SK-N-SH (cell line): ENCODE results near the gene ATP7B. TPM values are rescaled to one million over a fixed set of nuclear protein-coding genes. Genes with fewer than 3 reads are reported as not detected.

ENCODE experiments used
- CTCF ChIA-PET: fragments of 300-600, 350-600 bp; formaldehyde crosslinking; extraction: SDS; loops from one replicate; lab custom pipeline; 2021; lab: Yijun Ruan, JAX
- POLR2A ChIA-PET: fragments of 350-600 bp; sonication (Branson Sonifier 250); formaldehyde crosslinking; extraction: SDS; loops from one replicate; lab custom pipeline; 2020; ENCODE audit warnings: antibody characterized with exemption, inconsistent platforms; lab: Yijun Ruan, JAX
- DNase-seq: peaks from one replicate; pipeline ENCODE4 v3.0.0; 2012
- H2AFZ ChIP-seq: fragments of 200-600 bp; sonication (generic); 2 replicates; pipeline ENCODE4 v1.8.1; 2016; ENCODE audit warnings: antibody characterized with exemption, mild to moderate bottlenecking, low read depth
- H3F3A ChIP-seq: fragments of 200-600 bp; sonication (generic); replicated peaks from 2 replicates; pipeline ENCODE3; 2016; ENCODE audit warnings: antibody characterized with exemption, mild to moderate bottlenecking; ENCODE audit not compliant: insufficient read depth
- H3K27ac ChIP-seq, 2 experiments: fragments of 200-500 bp in 1 of 2; fragments of 200-600 bp in 1 of 2; sonication (Bioruptor generic) in 1 of 2; sonication (generic), shearing (Covaris generic) in 1 of 2; 2 replicates each; pipeline versions ENCODE4 v1.5.1 to v1.6.1; 2014 to 2016; ENCODE audit warnings: low read depth in 2 of 2, inconsistent platforms in 1 of 2, low read length in 1 of 2, mild to moderate bottlenecking in 1 of 2, mixed read lengths in 1 of 2
- H3K27me3 ChIP-seq: fragments of 200-600 bp; sonication (generic), shearing (Covaris generic); 2 replicates; pipeline ENCODE4 v1.6.1; 2016; ENCODE audit warnings: mixed run types; ENCODE audit not compliant: insufficient read depth
- H3K36me3 ChIP-seq, 2 experiments: fragments of 200-500 bp in 1 of 2; fragments of 200-600 bp in 1 of 2; sonication (Bioruptor generic) in 1 of 2; sonication (generic) in 1 of 2; replicated peaks in 1 of 2; 2 replicates each; pipeline versions ENCODE3 to v1.5.1; 2014 to 2016; ENCODE audit warnings: low read length in 1 of 2, mild to moderate bottlenecking in 1 of 2; ENCODE audit not compliant: insufficient read depth in 2 of 2, control insufficient read depth in 1 of 2
- H3K4me1 ChIP-seq, 2 experiments: fragments of 200-500 bp in 1 of 2; fragments of 200-600 bp in 1 of 2; sonication (Bioruptor generic) in 1 of 2; sonication (generic), shearing (Covaris generic) in 1 of 2; 2 replicates each; pipeline versions ENCODE4 v1.5.1 to v1.6.1; 2014 to 2016; ENCODE audit warnings: low read depth in 1 of 2, low read length in 1 of 2, mixed run types in 1 of 2; ENCODE audit not compliant: insufficient read depth in 2 of 2, control insufficient read depth in 1 of 2
- H3K4me2 ChIP-seq: fragments of 200-600 bp; sonication (generic), shearing (Covaris generic); 2 replicates; pipeline ENCODE4 v1.6.1; 2017; ENCODE audit warnings: mixed run types
- H3K4me3 ChIP-seq, 2 experiments: fragments of 200-500 bp in 1 of 2; fragments of 200-600 bp in 1 of 2; sonication (Bioruptor generic) in 1 of 2; sonication (generic), shearing (Covaris generic) in 1 of 2; 2 replicates each; pipeline versions ENCODE4 v1.5.1 to v1.8.1; 2014 to 2016; ENCODE audit warnings: low read depth in 2 of 2, inconsistent platforms in 1 of 2, low read length in 1 of 2, mild to moderate bottlenecking in 1 of 2, mixed read lengths in 1 of 2, moderate library complexity in 1 of 2
- H3K79me2 ChIP-seq: fragments of 200-600 bp; sonication (generic); 2 replicates; pipeline ENCODE4 v1.8.1; 2017; ENCODE audit warnings: mild to moderate bottlenecking; ENCODE audit not compliant: insufficient read depth
- H3K9ac ChIP-seq: fragments of 200-600 bp; sonication (generic); 2 replicates; pipeline ENCODE4 v1.6.1; 2017; ENCODE audit warnings: mixed run types
- H3K9me2 ChIP-seq: fragments of 200-600 bp; sonication (generic); 2 replicates; pipeline ENCODE4 v1.6.1; 2017; ENCODE audit warnings: mixed run types
- H3K9me3 ChIP-seq: fragments of 200-600 bp; sonication (generic); 2 replicates; pipeline ENCODE4 v1.6.1; 2017; ENCODE audit warnings: mixed run types, mild to moderate bottlenecking, moderate library complexity
- H4K20me1 ChIP-seq: fragments of 200-600 bp; sonication (generic); 2 replicates; pipeline ENCODE4 v1.6.1; 2017; ENCODE audit warnings: mild to moderate bottlenecking, mixed run types; ENCODE audit not compliant: insufficient read depth
- CHD2 ChIP-seq: fragments of 150-350 bp; IDR thresholded peaks from 2 replicates; pipeline ENCODE4 v1.6.1; 2018; ENCODE audit warnings: low read length; ENCODE audit not compliant: partially characterized antibody
- EP300 ChIP-seq, 2 experiments: IDR thresholded peaks; 2 replicates each; pipeline versions ENCODE4 v1.4.0 to v1.6.1; 2012; ENCODE audit warnings: borderline replicate concordance in 1 of 2, low read depth in 1 of 2, low read length in 1 of 2
- GABPA ChIP-seq: IDR thresholded peaks from 2 replicates; pipeline ENCODE4 v1.4.0; 2012; ENCODE audit warnings: low read depth, mild to moderate bottlenecking
- WGBS: methylation state at CpG from one replicate; pipeline ENCODE4 v1.1.6; 2017; ENCODE audit warnings: low lambda C conversion rate; 5-methylcytosine and 5-hydroxymethylcytosine counted together
- polyA plus RNA-seq, 3 experiments: library from polyadenylated mRNA; depleted of rRNA; stranded (reverse); fragments of >200 nt; gene quantifications; 2 replicates each; pipeline ENCODE4 v1.2.3, GENCODE V29; 2012
- TF ChIP-seq, protein P1 (sequence below): fragments of 200-600 bp; sonication (generic); IDR thresholded peaks from 2 replicates; pipeline ENCODE4 v1.6.1; 2017; ENCODE audit warnings: antibody characterized with exemption, mild to moderate bottlenecking, moderate library complexity

ATP7B gene
- polyA plus RNA-seq, 1 of the 3 experiments (the other 2 are of a cell fraction): 4.4 TPM

GRCh38 chr13:51937320-51938290 is 73.6 kb downstream of the ATP7B start:
- TF ChIP-seq, protein P1, sequence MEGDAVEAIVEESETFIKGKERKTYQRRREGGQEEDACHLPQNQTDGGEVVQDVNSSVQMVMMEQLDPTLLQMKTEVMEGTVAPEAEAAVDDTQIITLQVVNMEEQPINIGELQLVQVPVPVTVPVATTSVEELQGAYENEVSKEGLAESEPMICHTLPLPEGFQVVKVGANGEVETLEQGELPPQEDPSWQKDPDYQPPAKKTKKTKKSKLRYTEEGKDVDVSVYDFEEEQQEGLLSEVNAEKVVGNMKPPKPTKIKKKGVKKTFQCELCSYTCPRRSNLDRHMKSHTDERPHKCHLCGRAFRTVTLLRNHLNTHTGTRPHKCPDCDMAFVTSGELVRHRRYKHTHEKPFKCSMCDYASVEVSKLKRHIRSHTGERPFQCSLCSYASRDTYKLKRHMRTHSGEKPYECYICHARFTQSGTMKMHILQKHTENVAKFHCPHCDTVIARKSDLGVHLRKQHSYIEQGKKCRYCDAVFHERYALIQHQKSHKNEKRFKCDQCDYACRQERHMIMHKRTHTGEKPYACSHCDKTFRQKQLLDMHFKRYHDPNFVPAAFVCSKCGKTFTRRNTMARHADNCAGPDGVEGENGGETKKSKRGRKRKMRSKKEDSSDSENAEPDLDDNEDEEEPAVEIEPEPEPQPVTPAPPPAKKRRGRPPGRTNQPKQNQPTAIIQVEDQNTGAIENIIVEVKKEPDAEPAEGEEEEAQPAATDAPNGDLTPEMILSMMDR: no peak
- TF ChIP-seq CHD2 (no peak), EP300 (IDR thresholded peaks at IDR 0.05; ENCODE audit: borderline replicate concordance in 1 of 2, low read depth in 1 of 2, low read length in 1 of 2) (no peak), GABPA (no peak)
- Histone ChIP-seq H3K9me3 (no peaks in the 10 kb centered on the region), H3F3A (no peaks in the 10 kb centered on the region), H2AFZ (no peak overlapping the region), H3K79me2 (no peaks in the 10 kb centered on the region), H3K4me3 (no peak overlapping the region), H3K36me3 (peaks cover 0 to 2% of the 10 kb centered on the region in 2 experiments), H3K4me1 (no peaks in the 10 kb centered on the region), H3K9ac (no peak overlapping the region), H4K20me1 (no peaks in the 10 kb centered on the region), H3K27me3 (no peaks in the 10 kb centered on the region), H3K4me2 (no peak overlapping the region), H3K9me2 (no peaks in the 10 kb centered on the region), H3K27ac (no peak overlapping the region)
- CTCF ChIA-PET: no interaction called here
- POLR2A ChIA-PET: no interaction called here
- DNase-seq: no peak
- 84% methylated on average over 15 of the region's 22 CpGs for WGBS

- H4K20me1 ChIP-seq: no peaks in the 10 kb centered on the region
- DNase-seq: peak; percentile 49
- no peaks in the 10 kb centered on the region for H3K9me2 ChIP-seq
- no peaks in the 10 kb centered on the region for H3K79me2 ChIP-seq
- no peaks in the 10 kb centered on the region for H3K9me3 ChIP-seq
- H3K4me2 ChIP-seq: no peak overlapping the region
- 62% methylated on average over 6 of the region's 14 CpGs for WGBS
- POLR2A ChIA-PET: no interaction called here
- H3K4me3 ChIP-seq: no peak overlapping the region
- TF ChIP-seq EP300 (IDR thresholded peaks at IDR 0.05; ENCODE audit: borderline replicate concordance in 1 of 2, low read depth in 1 of 2, low read length in 1 of 2): no peak
- TF ChIP-seq, protein P1: peak; percentile 34; the same call in 1 of the 2 replicates
- TF ChIP-seq, all 33 proteins: peak for 1
- no peak overlapping the region for H3K9ac ChIP-seq
- H3K36me3 ChIP-seq: no peaks in the 10 kb centered on the region
- no peaks in the 10 kb centered on the region for H3K27me3 ChIP-seq
- H2AFZ ChIP-seq: no peak overlapping the region
- no peaks in the 10 kb centered on the region for H3K4me1 ChIP-seq
- CTCF ChIA-PET: interaction anchor here (0.7 to 1.7 kb wide), 6 partner anchors 9 to 261 kb away, joined by 3 to 5 read pairs (median 3); partner anchors contain the start of gene NEK5
- no peak overlapping the region for H3K27ac ChIP-seq
- no peaks in the 10 kb centered on the region for H3F3A ChIP-seq
These were observed 75.7 kb downstream of the ATP7B start for GRCh38 chr13:51935326-51936171.
